Heart right ventricle (tissue), 16 donors: ENCODE measurements around the gene CACNA2D1. TPM values are rescaled to one million over a fixed set of nuclear protein-coding genes. Genes with fewer than 3 reads are reported as not detected.

Experiments
- ATAC-seq, 8 donors: fragments of 200-7000 bp; cut with Tn5 transposase; one replicate each; pipeline ENCODE4 v1.9.1; 2020; ENCODE audit warnings: mild to moderate bottlenecking in 8 of 8, moderate library complexity in 8 of 8, moderate number of reproducible peaks in 1 of 8
- DNase-seq, 2 donors: peaks; one replicate each; pipeline ENCODE4 v3.0.0-alpha.2; 2020
- H3K27ac ChIP-seq, 10 donors: fragments of 200-600 bp; sonication (generic) in 2 of 10; one replicate each; pipeline versions ENCODE4 v1.5.0 to v1.8.0; 2020 to 2022; ENCODE audit warnings: mild to moderate bottlenecking in 3 of 10
- H3K27me3 ChIP-seq, 7 donors: fragments of 200-600 bp; one replicate each; pipeline ENCODE4 v1.8.0; 2021 to 2022; ENCODE audit warnings: mild to moderate bottlenecking in 2 of 7
- H3K36me3 ChIP-seq, 9 donors: fragments of 200-600 bp; sonication (generic) in 1 of 9; one replicate each; pipeline versions ENCODE4 v1.5.0 to v1.8.0; 2020 to 2022; ENCODE audit warnings: mild to moderate bottlenecking in 2 of 9
- H3K4me1 ChIP-seq, 9 donors: fragments of 200-600 bp; sonication (generic) in 1 of 9; one replicate each; pipeline versions ENCODE4 v1.5.0 to v1.8.0; 2020 to 2022; ENCODE audit warnings: mild to moderate bottlenecking in 4 of 9
- H3K4me3 ChIP-seq, 10 donors: fragments of 200-600 bp; sonication (generic) in 2 of 10; one replicate each; pipeline versions ENCODE4 v1.5.0 to v1.8.0; 2020 to 2022; ENCODE audit warnings: mild to moderate bottlenecking in 7 of 10, moderate library complexity in 2 of 10
- H3K9me3 ChIP-seq, 11 donors: fragments of 200-600 bp in 10 of 11; sonication (generic) in 2 of 11; one replicate each; pipeline versions ENCODE4 v1.5.0 to v1.8.0; 2013 to 2022; ENCODE audit warnings: mild to moderate bottlenecking in 2 of 11, control low read depth in 1 of 11, moderate library complexity in 1 of 11
- CTCF ChIP-seq, 9 donors: fragments of 200-600 bp; sonication (generic) in 2 of 9; IDR thresholded peaks; one replicate each; pipeline versions ENCODE4 v1.5.0 to v1.8.0; 2021 to 2022; ENCODE audit warnings: antibody characterized with exemption in 9 of 9, mild to moderate bottlenecking in 5 of 9, moderate library complexity in 1 of 9
- WGBS, 2 donors: extraction: QIAGEN DNeasy Blood & Tissue Kit; methylation state at CpG; one replicate each; pipeline ENCODE4 v1.1.7; 2013; ENCODE audit warnings: inconsistent platforms in 1 of 2; 5-methylcytosine and 5-hydroxymethylcytosine counted together
- intact Hi-C, 10 donors: fragments of 100-400 bp; cut with DNase I; formaldehyde crosslinking; loops; one replicate each; pipeline versions ENCODE4 v1.11.1 to v1.14.2; 2022
- polyA plus RNA-seq, 2 donors: library from polyadenylated mRNA; stranded (reverse); fragments of 200-250 nt; gene quantifications; one replicate each; pipeline ENCODE4 v1.2.3, GENCODE V29; 2013
- total RNA-seq, 10 donors: library from RNA; stranded (reverse); fragmentation: NEBNext Ultra II Directional in 3 of 10; extraction: Animal tissue kit (Norgen Biotek cat#: 25700) in 3 of 10; gene quantifications; one replicate each; pipeline versions ENCODE4 v1.2.1 to v1.2.4, GENCODE V29; 2021 to 2023
- donor health status: Arrhythmogenic right ventricular cardiomyopathy.
- donor health status: ischemic (EF 13 %, LVEDD 7.1; RV severe dilation, severe dysfunction).
- donor health status: healthy with polysubstance abuse.
- donor health status: DM: no; HTN: yes; CAD: no.
- donor health status: DM: no; HTN: no; CAD: no.
- donor health status: ischemic (EF 25% LVEDD 6.9; RV normal size, moderate dysfunction).
- donor health status: ischemic (EF 25% LVEDD 5.7; RV mildly dilated, moderate dysfunction).
- donor health status: healthy.
- donor health status: DM: yes; HTN: yes; CAD: no.
- donor health status: Ischemic cardiomyopathy.
- donor health status: ischemic (EF 35%, LVEDD 5.7; RV mildly dilated, moderate dysfunction).
- donor health status: nonischemic (EF 11% LVEDD 7.7; RV severe dilation, severe dysfunction).
- donor health status: DM: yes; HTN: yes; CAD: no.
- donor health status: PGD.
- donor health status: ischemic (EF 29% LVEDD 5.4; RV normal size, mild dysfunction).
- donor health status: nonischemic (EF 23%, LVEDD 6.1; RV moderate dilation, normal function).

Gene CACNA2D1
- total and polyA plus RNA-seq, 12 donors: 7.0 to 131 (median 69.3) TPM

GRCh38 chr7:82284936-82285519, 158.5 kb downstream of the CACNA2D1 start:
- H3K27ac ChIP-seq: peak overlapping the region in 8 of 10 donors; percentile 47 to 91 (median 71)

GRCh38 chr7:82275342-82275741, 168.2 kb downstream of the CACNA2D1 start:
- Histone ChIP-seq H3K27me3 (no peaks in the 10 kb centered on the region), H3K4me3 (no peak overlapping the region), H3K27ac (no peak overlapping the region), H3K36me3 (no peaks in the 10 kb centered on the region), H3K4me1 (peaks cover 0 to 15% (median 2%) of the 10 kb centered on the region in 9 donors), H3K9me3 (no peaks in the 10 kb centered on the region)
- TF ChIP-seq CTCF (IDR thresholded peaks at IDR 0.05): no peak
- 79 to 82% methylated on average over 3 of the region's 3 CpGs for WGBS, 2 donors
- intact Hi-C loops: no loop called here
- DNase-seq (no peak), ATAC-seq (no peak)

More at GRCh38 chr7:82284936-82285519, 158.5 kb downstream of the CACNA2D1 start:
- DNase-seq (no peak), ATAC-seq (peak in 1 of 8 donors; percentile 53)
- H3K9me3 ChIP-seq: no peaks in the 10 kb centered on the region
- H3K4me3 ChIP-seq: no peak overlapping the region
- intact Hi-C loops: loop anchor here in 1 of 10 donors (1.0 to 5.0 kb wide), 2 partner anchors 33 to 139 kb away; no protein-coding TSS in a partner anchor
- H3K27me3 ChIP-seq: no peaks in the 10 kb centered on the region
- H3K4me1 ChIP-seq: peaks cover 0 to 45% (median 23%) of the 10 kb centered on the region in 9 donors
- no peaks in the 10 kb centered on the region for H3K36me3 ChIP-seq
- WGBS, 2 donors: 86 to 87% methylated on average over 6 of the region's 6 CpGs
- no peak for TF ChIP-seq CTCF (IDR thresholded peaks at IDR 0.05)

- no peak for DNase-seq
- Histone ChIP-seq H3K4me1 (peaks cover 0 to 19% (median 5%) of the 10 kb centered on the region in 9 donors), H3K36me3 (no peaks in the 10 kb centered on the region), H3K27me3 (no peaks in the 10 kb centered on the region), H3K4me3 (no peak overlapping the region), H3K27ac (no peak overlapping the region), H3K9me3 (no peaks in the 10 kb centered on the region)
- no peak for ATAC-seq
- no peak for TF ChIP-seq CTCF (IDR thresholded peaks at IDR 0.05)
- intact Hi-C loops: no loop called here
Measured at GRCh38 chr7:82274681-82275080, 168.9 kb downstream of the CACNA2D1 start.

- DNase-seq (no peak), ATAC-seq (peak in 1 of 8 donors; percentile 50)
- 59 to 65% methylated on average over 3 of the region's 3 CpGs for WGBS, 2 donors
- Histone ChIP-seq H3K4me1 (peaks cover 0 to 24% (median 5%) of the 10 kb centered on the region in 9 donors), H3K4me3 (no peak overlapping the region), H3K36me3 (no peaks in the 10 kb centered on the region), H3K27ac (no peak overlapping the region), H3K27me3 (no peaks in the 10 kb centered on the region), H3K9me3 (no peaks in the 10 kb centered on the region)
- intact Hi-C loops: no loop called here
- TF ChIP-seq CTCF (IDR thresholded peaks at IDR 0.05): no peak
Measured at GRCh38 chr7:82273886-82274285, 169.7 kb downstream of the CACNA2D1 start.
